Fibroblast of lung (primary cell): ENCODE results near the gene TXNDC11. TPM values are rescaled to one million over a fixed set of nuclear protein-coding genes. Genes with fewer than 3 reads are reported as not detected.

Experiments
- DNase-seq, 2 donors: peaks; one replicate each; pipeline versions ENCODE4 v3.0.0 to v3.0.0-alpha.2; 2010; ENCODE audit warnings: low read depth in 2 of 2
- H2AFZ ChIP-seq: 2 replicates; pipeline ENCODE4 v1.5.1; 2012; ENCODE audit warnings: low read length, control low read depth, inconsistent platforms
- H3K27ac ChIP-seq: 2 replicates; pipeline ENCODE4 v1.5.1; 2011; ENCODE audit warnings: low read length, control low read depth; ENCODE audit not compliant: insufficient read depth
- H3K27me3 ChIP-seq: 2 replicates; pipeline ENCODE4 v1.5.1; 2011; ENCODE audit warnings: mild to moderate bottlenecking, low read length; ENCODE audit not compliant: control insufficient read depth, insufficient read depth
- H3K36me3 ChIP-seq: 2 replicates; pipeline ENCODE4 v1.5.1; 2011; ENCODE audit warnings: low read length; ENCODE audit not compliant: control insufficient read depth, insufficient read depth
- H3K4me1 ChIP-seq: 2 replicates; pipeline ENCODE4 v1.5.1; 2011; ENCODE audit warnings: low read length; ENCODE audit not compliant: control insufficient read depth, insufficient read depth; ENCODE audit errors: extremely low read depth
- H3K4me2 ChIP-seq: 2 replicates; pipeline ENCODE4 v1.5.1; 2011; ENCODE audit warnings: low read length, control low read depth; ENCODE audit not compliant: insufficient read depth; ENCODE audit errors: extremely low read depth
- H3K4me3 ChIP-seq, 4 experiments: fragments of 200-600 bp in 1 of 4; sonication (generic) in 1 of 4; replicated peaks in 1 of 4; 2 replicates each; pipeline ENCODE4 v1.5.1; 2011 to 2016; ENCODE audit warnings: low read length in 4 of 4, low read depth in 3 of 4, mild to moderate bottlenecking in 3 of 4, control low read depth in 2 of 4, inconsistent platforms in 1 of 4, mixed read lengths in 1 of 4; ENCODE audit not compliant: insufficient read depth in 1 of 4; ENCODE audit errors: control extremely low read depth in 1 of 4
- H3K79me2 ChIP-seq: 2 replicates; pipeline ENCODE4 v1.5.1; 2012; ENCODE audit warnings: mild to moderate bottlenecking, low read length, inconsistent platforms; ENCODE audit not compliant: control insufficient read depth, insufficient read depth
- H3K9ac ChIP-seq: 2 replicates; pipeline ENCODE4 v1.5.1; 2011; ENCODE audit warnings: mild to moderate bottlenecking, low read length, control low read depth; ENCODE audit not compliant: insufficient read depth
- H3K9me3 ChIP-seq: 2 replicates; pipeline ENCODE4 v1.5.1; 2012; ENCODE audit warnings: low read depth, low read length; ENCODE audit not compliant: control insufficient read depth, insufficient read depth
- H4K20me1 ChIP-seq: 2 replicates; pipeline ENCODE4 v1.5.1; 2011; ENCODE audit warnings: low read length; ENCODE audit not compliant: control insufficient read depth, insufficient read depth; ENCODE audit errors: extremely low read depth
- EZH2 ChIP-seq: IDR thresholded peaks from 2 replicates; pipeline ENCODE4 v1.5.1; 2012; ENCODE audit warnings: low read length, control low read depth, mild to moderate bottlenecking; ENCODE audit errors: missing control alignments
- polyA plus RNA-seq, 2 donors: library from polyadenylated mRNA; depleted of rRNA in 1 of 2; stranded (reverse) in 1 of 2; unstranded in 1 of 2; fragments of >200 nt; gene quantifications; 2 replicates each; pipeline ENCODE4 v1.2.1, GENCODE V29; 2011 to 2012; ENCODE audit warnings: missing spikeins in 1 of 2
- total RNA-seq: library from RNA; depleted of rRNA; stranded (reverse); fragments of >200 nt; gene quantifications from 2 replicates; pipeline ENCODE4 v1.2.1, GENCODE V29; 2014
- TF ChIP-seq, protein P1 (sequence below), 2 donors: IDR thresholded peaks in 1 of 2; conservative IDR thresholded peaks in 1 of 2; 1 replicate in 1 of 2; 2 replicates in 1 of 2; pipeline ENCODE4 v1.5.1; 2011 to 2012; ENCODE audit warnings: low read length in 2 of 2, control low read depth in 1 of 2, inconsistent platforms in 1 of 2, low read depth in 1 of 2, mild to moderate bottlenecking in 1 of 2

TXNDC11 gene
- total and polyA plus RNA-seq, 2 donors (not counting 1 experiment from before 2014, with no cell fraction given), result 26.8 to 46.2 TPM

DNA sequence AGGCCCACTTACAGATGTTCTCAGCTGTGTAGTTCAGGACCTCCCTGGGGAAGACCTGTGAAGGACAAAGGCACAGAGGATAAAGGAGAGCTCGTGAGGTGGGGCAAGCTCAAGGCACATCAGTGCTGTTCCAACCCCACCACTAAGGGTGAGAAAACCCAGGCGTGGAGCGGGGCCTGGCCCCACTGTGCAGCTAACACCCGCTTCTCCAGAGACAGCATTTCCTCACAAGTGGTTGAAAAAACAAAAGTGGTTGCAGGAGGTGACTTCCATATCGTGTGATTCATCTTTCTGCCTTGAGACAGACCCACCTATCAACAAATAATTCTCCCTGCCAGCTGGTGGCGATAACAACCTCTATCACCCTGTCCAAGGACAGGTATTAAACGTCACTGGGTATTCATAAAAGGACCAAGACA lies 44.4 kb downstream of the TXNDC11 start:
- Histone ChIP-seq H3K4me3 (no peak overlapping the region), H3K36me3 (peaks cover 15% of the 10 kb centered on the region), H3K4me1 (no peaks in the 10 kb centered on the region), H3K27ac (no peak overlapping the region), H4K20me1 (no peaks in the 10 kb centered on the region), H3K9ac (no peak overlapping the region), H3K79me2 (no peaks in the 10 kb centered on the region), H3K27me3 (no peaks in the 10 kb centered on the region), H3K4me2 (no peak overlapping the region), H2AFZ (no peak overlapping the region), H3K9me3 (no peaks in the 10 kb centered on the region)
- peak in 1 of 2 donors; percentile 28 for DNase-seq
- no peak for TF ChIP-seq EZH2
- TF ChIP-seq, protein P1, sequence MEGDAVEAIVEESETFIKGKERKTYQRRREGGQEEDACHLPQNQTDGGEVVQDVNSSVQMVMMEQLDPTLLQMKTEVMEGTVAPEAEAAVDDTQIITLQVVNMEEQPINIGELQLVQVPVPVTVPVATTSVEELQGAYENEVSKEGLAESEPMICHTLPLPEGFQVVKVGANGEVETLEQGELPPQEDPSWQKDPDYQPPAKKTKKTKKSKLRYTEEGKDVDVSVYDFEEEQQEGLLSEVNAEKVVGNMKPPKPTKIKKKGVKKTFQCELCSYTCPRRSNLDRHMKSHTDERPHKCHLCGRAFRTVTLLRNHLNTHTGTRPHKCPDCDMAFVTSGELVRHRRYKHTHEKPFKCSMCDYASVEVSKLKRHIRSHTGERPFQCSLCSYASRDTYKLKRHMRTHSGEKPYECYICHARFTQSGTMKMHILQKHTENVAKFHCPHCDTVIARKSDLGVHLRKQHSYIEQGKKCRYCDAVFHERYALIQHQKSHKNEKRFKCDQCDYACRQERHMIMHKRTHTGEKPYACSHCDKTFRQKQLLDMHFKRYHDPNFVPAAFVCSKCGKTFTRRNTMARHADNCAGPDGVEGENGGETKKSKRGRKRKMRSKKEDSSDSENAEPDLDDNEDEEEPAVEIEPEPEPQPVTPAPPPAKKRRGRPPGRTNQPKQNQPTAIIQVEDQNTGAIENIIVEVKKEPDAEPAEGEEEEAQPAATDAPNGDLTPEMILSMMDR (conservative IDR thresholded peaks at IDR 0.05 in 1 of 2, IDR thresholded peaks at IDR 0.05 in 1 of 2; ENCODE audit: low read depth in 1 of 2, low read length in 2 of 2), result no peak

DNA sequence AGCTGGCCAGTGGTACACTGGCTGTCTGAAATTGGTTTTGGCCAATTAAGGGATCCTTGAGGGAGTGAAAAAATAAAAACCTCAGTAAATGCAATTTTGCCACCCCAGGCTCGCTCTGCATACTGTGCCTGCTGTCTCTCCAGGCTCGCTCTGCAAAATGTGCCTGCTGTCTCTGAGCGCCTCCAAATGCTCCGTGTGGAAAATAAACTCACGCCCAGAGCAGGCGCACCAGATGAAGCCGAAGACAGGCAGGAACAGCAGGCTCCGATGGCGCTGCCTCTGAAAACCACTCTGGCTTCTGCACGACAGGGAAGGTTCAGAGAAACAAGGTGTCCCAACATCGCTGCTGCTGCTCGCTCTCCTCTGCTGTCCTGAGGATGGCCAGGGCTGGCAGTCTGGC lies 45.3 kb downstream of the TXNDC11 start:
- peaks cover 12% of the 10 kb centered on the region for H3K36me3 ChIP-seq
- H3K9ac ChIP-seq, result no peak overlapping the region
- no peaks in the 10 kb centered on the region for H4K20me1 ChIP-seq
- no peak overlapping the region for H3K27ac ChIP-seq
- H3K27me3 ChIP-seq, result no peaks in the 10 kb centered on the region
- DNase-seq, result no peak
- TF ChIP-seq EZH2, result no peak
- TF ChIP-seq, protein P1 (conservative IDR thresholded peaks at IDR 0.05 in 1 of 2, IDR thresholded peaks at IDR 0.05 in 1 of 2; ENCODE audit: low read depth in 1 of 2, low read length in 2 of 2), result no peak
- H3K9me3 ChIP-seq, result no peaks in the 10 kb centered on the region
- H3K4me1 ChIP-seq, result no peaks in the 10 kb centered on the region
- no peaks in the 10 kb centered on the region for H3K79me2 ChIP-seq
- H3K4me2 ChIP-seq, result no peak overlapping the region
- H3K4me3 ChIP-seq, result no peak overlapping the region
- H2AFZ ChIP-seq, result no peak overlapping the region

DNA sequence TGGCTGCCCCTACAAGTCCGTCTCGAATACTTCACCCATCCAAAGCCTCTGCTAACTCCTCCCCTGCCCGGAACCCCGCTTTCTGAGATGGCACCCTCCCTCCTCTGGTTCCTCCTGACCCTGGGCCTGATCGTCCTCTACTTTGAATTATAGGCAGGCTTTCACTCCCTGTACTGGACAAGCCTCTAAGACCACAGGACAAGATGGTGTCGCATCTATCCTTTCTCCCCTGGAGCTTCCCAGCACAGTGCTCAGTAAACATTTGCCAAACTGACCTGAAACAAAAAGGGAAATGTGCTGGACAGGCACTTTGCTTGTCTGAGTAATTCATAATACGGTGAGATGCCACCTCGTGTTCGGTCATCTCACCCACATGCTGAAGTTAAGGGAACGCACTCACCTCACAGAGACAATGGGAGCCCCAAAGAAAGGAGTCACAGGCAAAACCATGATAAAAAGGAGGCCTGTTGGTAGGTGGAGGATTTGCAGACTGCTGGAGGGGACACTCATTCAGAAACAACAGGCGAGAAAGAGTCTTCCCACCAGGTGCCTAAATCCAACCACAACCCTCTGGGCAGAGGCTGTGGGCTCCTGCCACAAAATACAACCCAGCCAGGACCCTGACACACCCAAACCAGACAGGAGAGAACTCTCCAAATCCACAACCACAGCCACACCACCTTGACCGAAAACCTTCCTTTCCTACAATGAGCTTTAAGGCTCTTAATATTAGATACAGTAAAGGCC lies 46.2 kb downstream of the TXNDC11 start:
- no peaks in the 10 kb centered on the region for H3K9me3 ChIP-seq
- no peak overlapping the region for H3K9ac ChIP-seq
- no peak for DNase-seq
- H3K4me3 ChIP-seq, result no peak overlapping the region
- no peaks in the 10 kb centered on the region for H4K20me1 ChIP-seq
- no peak for TF ChIP-seq EZH2
- TF ChIP-seq, protein P1 (conservative IDR thresholded peaks at IDR 0.05 in 1 of 2, IDR thresholded peaks at IDR 0.05 in 1 of 2; ENCODE audit: low read depth in 1 of 2, low read length in 2 of 2), result no peak
- H3K4me1 ChIP-seq, result no peaks in the 10 kb centered on the region
- H3K79me2 ChIP-seq, result no peaks in the 10 kb centered on the region
- H3K27me3 ChIP-seq, result no peaks in the 10 kb centered on the region
- H3K36me3 ChIP-seq, result peaks cover 15% of the 10 kb centered on the region
- H3K27ac ChIP-seq, result no peak overlapping the region
- H3K4me2 ChIP-seq, result no peak overlapping the region
- H2AFZ ChIP-seq, result no peak overlapping the region
